Muscle of arm (tissue), 12 donors: ENCODE measurements around the gene KDM6B. TPM values are rescaled to one million over a fixed set of nuclear protein-coding genes. Genes with fewer than 3 reads are reported as not detected.
A peak's percentile ranks its signal among the peaks of the same experiment; 100 is the strongest.
"Not testable (repeated sequence)": the region's sequence is repeated elsewhere in the genome, so short reads cannot be mapped to it uniquely, and the experiment has no call there.

ENCODE experiments used
- DNase-seq: peaks from one replicate; pipeline ENCODE4 v3.0.0-alpha.2; 2013
- polyA plus RNA-seq, 12 donors: library from polyadenylated mRNA; unstranded; fragments of 120-200 nt; gene quantifications; one replicate each; pipeline ENCODE4 v1.2.1, GENCODE V29; 2013; ENCODE audit not compliant: insufficient read length in 12 of 12

The KDM6B gene
- polyA plus RNA-seq, 12 donors, result 10.9 to 26.5 (median 14.6) TPM; not detected in 1

DNA sequence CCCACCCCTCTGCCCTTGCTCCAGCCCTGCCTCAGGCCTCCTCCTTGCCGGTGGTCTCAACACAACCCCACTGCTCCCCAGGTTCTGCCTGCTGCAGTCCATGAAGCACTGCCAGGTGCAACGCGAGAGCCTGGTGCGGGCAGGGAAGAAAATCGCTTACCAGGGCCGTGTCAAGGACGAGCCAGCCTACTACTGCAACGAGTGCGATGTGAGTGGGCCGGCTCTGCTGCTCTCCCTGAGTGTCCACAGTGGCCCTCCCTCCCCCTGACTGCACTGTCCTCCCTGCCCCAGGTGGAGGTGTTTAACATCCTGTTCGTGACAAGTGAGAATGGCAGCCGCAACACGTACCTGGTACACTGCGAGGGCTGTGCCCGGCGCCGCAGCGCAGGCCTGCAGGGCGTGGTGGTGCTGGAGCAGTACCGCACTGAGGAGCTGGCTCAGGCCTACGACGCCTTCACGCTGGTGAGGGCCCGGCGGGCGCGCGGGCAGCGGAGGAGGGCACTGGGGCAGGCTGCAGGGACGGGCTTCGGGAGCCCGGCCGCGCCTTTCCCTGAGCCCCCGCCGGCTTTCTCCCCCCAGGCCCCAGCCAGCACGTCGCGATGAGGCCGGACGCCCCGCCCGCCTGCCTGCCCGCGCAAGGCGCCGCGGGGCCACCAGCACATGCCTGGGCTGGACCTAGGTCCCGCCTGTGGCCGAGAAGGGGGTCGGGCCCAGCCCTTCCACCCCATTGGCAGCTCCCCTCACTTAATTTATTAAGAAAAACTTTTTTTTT, 19.1 kb downstream of the KDM6B start:
- DNase-seq, result no peak

GRCh38 chr17:7853691-7854038, 19.6 kb downstream of the KDM6B start:
- no peak for DNase-seq

GRCh38 chr17:7854078-7854777, 20.2 kb downstream of the KDM6B start:
- DNase-seq, result no peak

- no peak for DNase-seq
Observed at GRCh38 chr17:7854851-7855659, 21.0 kb downstream of the KDM6B start, which contains the start of gene TMEM88. TMEM88 (plus strand) TSS chr17:7855066; CDS start chr17:7855075, 9 bp downstream.

GRCh38 chr17:7855660-7856010, 21.6 kb downstream of the KDM6B start:
- DNase-seq, result no peak

GRCh38 chr17:7856011-7856810, 22.2 kb downstream of the KDM6B start:
- DNase-seq, result peak; percentile 53

- DNase-seq, result peak; percentile 99
Observed at GRCh38 chr17:7856811-7857712, 23.0 kb downstream of the KDM6B start, which contains the start of gene NAA38. NAA38 (minus strand) TSS chr17:7857559; CDS start chr17:7857463, 96 bp downstream.

DNA sequence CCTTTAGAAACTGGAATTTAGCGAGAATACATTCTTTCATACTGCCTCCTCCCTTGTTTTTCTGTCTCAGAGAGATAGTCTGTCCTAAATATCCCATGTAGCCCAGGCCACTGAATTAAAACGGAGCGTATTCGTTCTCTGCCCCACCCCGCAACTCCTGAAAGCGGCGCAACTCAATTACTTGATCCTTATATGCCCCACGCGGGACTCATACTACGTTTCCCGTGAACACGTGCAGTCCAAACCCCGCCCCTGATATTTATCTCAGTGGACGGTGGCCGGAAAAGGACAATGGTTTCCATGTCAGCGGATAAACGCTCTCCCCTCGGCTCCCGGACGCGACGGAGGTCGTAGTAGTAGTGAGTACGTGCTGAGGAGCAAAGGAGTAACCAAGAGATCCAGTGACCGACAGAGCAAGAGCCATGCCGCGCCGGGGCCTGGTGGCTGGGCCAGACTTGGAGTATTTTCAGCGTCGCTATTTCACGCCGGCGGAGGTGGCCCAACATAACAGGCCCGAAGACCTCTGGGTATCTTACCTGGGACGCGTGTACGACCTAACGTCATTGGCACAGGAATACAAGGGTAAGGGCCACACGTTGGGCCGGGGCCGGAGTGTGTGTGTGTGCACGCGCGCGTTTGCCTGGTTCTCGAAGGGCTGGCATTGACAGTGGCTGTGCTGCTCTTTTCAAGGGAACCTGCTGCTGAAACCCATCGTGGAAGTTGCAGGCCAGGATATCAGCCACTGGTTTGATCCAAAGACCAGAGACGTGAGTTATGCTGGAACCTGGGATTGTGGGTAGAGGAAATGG, 23.9 kb downstream of the KDM6B start, which contains the start of gene CYB5D1:
TSS of gene CYB5D1 (plus strand) at position 291 of the 809 bp plus-strand sequence. CDS start at position 423, 132 bp downstream.
- peak; percentile 94 for DNase-seq

DNA sequence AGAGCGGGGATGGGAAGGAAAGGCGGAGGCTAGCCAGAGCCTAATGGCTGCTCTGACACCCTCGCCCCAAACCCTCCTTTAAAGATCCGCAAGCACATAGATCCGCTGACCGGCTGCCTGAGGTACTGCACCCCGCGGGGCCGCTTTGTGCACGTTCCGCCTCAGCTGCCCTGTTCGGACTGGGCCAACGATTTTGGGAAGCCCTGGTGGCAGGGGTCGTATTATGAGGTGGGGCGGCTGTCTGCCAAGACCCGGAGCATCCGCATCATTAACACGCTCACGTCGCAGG, 24.4 kb downstream of the KDM6B start:
- no peak for DNase-seq

GRCh38 chr17:7859028-7859427, 25.0 kb downstream of the KDM6B start:
- no peak for DNase-seq

DNA sequence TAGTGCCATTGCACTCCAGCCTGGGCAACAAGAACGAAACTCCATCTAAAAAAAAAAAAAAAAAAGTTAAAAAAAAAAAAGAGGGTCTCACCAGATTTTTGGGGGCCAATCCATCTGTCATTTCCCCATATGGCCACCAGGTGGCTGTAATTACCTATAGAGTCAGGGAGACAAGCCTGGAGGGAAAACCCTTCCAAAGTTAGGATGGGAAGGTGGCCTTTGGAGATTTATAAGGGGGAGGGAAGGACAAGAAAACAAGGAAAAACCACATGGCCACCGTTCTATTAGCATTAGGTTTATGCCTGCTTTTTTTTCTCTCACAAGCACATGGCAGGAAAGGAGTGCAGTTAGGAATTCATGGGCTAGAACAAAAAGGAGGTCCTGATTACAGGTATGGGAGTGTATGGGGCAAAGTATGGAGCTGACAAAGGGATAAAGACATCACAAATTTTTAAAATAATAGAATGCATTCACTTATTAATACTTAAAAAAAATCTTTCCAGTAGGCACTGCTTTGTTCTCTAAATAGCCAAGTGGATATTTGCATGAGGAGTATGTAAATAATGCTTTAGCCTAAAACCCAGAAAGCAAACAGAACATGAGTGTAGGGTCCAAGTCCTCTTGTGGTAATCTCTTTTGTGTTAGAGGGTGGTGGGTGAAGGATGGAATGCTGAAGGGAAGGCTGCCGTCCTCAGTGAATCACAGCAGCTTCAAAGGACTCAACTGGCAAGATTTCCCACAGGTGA, 28.8 kb downstream of the KDM6B start:
- peak; percentile 65 for DNase-seq

DNA sequence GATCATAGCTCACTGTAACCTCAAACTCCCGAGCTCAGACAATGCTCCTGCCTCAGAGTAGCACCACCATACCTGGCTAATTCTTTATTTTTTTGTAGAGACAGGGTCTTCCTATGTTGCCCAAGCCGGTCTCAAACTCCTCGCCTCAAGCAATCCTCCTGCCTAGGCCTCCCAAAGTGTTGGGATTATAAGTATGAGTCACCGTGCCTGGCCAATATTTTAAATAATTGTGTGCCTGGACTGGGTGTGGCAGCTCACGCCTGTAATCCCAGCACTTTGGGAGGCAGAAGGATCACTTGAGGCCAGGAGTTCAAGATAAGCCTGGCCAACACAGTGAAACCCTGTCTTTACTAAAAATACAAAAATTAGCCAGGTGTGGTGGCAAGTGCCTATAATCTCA, 30.4 kb downstream of the KDM6B start:
- DNase-seq, result not testable (repeated sequence)

- DNase-seq, result no peak
Observed at GRCh38 chr17:7864995-7865650, 31.1 kb downstream of the KDM6B start.

GRCh38 chr17:7867881-7868329, 33.9 kb downstream of the KDM6B start:
- DNase-seq, result no peak

- no peak for DNase-seq
Observed at GRCh38 chr17:7873051-7873450, 39.0 kb downstream of the KDM6B start.

DNA sequence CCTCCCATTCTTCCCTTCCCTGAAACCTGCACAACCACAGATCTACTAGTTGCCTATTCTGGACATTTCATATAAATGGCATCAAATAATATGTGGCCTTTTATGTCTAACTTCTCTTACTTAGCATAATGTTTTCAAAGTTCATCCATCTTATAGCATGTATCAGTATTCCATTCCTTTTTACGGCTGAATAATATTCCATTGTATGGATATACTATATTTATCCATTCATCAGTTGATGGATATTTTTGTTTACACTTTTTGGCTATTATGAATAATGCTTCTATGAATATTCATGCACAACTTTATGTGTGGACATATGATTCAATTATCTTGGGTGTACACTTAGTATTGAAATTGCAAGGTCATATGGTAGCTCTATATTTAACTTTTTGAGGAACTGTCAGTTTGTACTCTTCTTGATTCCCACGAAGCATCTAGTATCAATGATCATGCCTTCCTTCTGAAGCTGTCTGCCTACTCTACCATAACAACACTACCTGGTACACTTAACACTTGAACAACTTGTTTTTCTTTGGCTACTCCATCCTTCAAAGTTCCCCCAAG, 41.9 kb downstream of the KDM6B start:
- no peak for DNase-seq

DNA sequence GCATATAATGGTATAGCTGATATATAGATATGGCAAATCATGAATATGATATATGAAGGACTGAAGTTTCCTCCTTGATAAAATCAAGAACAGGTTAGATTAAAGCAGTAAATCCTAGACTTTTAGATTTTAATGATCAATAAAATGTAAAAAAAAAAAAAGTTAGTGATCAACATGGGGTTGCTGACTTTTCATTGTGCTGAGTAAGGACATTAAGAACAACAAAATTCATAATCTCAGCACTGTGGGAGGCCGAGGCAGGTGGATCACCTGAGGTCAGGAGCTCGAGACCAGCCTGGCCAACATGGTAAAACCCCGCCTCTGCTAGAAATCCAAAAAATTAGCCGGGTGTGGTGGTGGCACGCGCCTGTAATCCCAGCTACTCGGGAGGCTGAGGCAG, 44.2 kb downstream of the KDM6B start:
- no peak for DNase-seq
